Astrocyte of the hippocampus (primary cell): ENCODE measurements around the gene PARD6B.
A peak's percentile ranks its signal among the peaks of the same experiment; 100 is the strongest.

Experiments
- DNase-seq: peaks from one replicate; pipeline ENCODE4 v3.0.0; 2011; ENCODE audit warnings: low read depth, low spot score

Gene PARD6B

DNA sequence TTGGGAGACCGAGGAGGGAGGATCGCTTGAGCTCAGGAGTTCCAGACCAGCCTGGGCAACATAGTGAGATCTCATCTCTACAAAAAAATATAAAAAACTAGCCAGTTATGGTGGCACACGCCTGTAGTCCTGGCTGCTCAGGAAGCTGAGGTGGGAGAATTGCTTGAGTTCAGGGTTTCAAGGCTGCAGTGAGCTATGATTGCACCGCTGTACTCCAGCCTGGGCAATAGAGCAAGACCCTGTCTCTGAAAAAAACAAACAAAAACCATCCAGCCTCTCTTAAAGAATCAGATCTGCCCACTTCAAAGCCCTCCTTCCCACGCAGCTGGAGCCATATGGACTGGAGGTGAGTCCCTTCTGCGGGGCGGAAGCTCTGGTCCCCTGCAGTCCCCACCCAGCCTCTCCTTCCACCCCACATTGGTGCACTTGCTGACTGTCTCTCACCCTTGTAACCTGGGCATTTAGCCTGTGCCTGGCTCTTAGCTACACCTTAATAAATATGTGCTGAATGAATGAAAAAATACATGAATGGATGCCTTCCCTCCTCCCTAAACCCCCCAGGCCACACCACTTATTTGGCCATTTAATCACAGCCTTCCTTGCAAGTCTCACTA, 7.2 kb upstream of the PARD6B start:
- no peak for DNase-seq

DNA sequence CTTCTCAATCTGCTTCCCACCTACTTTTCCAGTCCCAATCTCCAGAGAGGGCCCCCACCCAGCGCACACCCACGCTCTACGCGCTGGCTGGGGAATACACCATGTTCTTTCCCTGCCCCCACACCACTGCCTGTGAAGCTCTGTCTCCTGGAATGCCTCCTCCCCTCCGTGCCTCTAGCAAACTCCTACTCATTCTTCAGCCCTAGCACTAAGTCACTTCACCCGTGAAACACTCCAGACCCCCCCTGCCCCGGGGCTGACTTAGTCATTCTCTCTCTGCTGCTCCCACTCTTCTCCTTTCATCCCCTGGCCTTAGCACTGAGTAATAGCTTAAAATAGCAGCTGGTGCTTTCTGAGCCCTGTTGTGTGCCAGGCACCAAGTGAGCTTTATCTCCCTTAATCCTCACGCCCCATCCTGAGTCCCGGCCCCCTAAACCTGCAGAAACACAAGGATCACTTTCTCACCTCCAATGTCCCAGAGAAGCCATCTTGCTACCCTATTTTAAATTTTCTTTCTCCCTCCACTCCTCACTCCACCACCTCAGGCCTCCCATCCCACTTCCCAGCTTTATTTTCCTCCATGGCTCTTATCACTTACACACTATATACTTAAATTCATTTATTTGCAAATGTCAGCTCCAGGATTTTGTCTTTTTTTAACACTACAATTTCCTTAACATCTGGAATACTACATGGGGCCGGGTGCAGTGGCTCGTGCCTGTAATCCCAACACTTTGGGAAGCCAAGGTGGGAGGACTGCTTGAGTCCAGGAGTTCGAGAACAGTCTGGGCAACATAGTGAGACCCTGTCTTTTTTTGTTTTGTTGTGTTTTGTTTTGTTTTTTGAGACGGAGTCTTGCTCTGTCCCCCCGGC, 6.3 kb upstream of the PARD6B start:
- peak; percentile 91 for DNase-seq

DNA sequence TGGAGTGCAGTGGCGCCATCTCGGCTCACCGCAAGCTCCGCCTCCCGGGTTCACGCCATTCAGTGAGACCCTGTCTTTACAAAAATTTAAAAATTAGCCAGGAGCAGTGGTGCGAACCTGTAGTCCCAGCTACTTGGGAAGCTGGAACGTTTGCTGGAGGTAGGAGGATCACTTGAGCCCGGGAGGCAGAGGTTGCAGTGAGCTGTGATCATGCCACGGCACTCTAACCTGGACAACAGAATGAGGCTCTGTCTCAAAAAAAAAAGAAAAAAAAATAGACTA, 5.7 kb upstream of the PARD6B start:
- no peak for DNase-seq

DNA sequence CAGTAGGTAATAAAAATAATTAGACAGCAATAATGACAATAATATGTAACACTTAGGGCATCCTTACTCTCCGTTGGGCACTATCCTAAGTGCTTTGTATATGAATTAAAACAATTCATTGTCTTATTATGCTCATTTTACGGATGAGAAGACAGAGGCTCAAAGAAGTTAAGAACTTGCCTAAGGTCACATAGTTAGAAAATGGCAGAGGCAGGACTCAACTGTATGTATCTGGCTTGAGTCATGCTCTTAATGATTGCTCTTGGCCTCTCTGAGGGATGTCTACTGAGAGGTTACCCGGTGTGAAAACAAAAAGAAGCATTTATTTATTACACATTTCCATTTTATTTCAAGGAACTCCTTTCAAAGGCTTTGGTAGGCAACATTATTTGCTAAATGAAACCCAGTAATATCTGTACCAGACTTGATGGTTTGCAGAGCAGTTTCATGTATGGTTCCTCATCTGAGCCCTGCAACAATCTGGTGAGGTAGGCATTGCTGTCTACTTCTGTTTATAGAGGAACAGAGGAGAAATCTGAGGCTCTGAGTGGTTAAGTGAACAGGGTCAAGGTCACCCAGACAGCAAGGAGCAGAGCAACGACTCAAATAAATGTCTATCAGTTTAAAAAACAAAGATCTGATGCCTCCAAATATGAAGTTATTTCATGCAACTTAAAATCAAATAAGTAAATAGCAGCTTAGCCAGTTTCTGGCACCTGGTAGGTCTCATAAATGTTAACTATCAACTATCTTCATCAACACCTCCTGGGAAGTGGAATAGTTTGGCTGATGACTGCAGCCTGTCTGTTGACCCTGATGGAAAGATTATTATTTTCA, 4.2 kb upstream of the PARD6B start:
- DNase-seq, result no peak

DNA sequence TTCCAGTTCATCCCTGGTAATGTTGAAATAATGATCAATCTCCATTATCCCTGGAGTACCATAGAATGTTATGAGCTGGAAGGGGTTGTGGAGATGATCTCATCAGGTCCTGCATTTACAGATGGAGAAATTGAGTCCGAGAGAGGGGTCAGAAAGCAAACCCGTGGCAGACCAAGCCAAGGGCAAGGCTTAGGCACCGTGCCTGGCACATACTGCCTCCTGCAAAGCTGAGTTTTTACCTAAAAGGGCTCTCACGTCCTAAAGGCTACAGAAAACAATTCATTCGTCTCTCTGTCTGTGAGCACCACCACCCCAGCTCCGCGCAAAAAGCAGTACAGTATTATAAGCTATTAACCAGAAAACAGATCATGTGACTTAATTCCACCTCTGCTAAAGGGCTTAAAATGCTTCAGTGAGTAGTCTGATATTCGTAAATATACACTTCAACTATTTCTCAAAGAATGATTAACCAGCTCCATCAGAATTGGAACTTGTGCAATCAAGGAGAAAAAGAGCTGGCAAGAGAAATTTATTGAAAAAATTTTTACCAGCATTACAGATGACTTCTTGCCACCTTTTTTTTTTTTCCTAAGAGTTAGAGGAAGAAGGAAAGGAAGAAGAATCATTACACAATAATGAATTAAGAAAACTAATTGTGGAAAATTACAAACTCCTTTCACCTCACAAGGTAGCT, 3.4 kb upstream of the PARD6B start:
- DNase-seq, result no peak

DNA sequence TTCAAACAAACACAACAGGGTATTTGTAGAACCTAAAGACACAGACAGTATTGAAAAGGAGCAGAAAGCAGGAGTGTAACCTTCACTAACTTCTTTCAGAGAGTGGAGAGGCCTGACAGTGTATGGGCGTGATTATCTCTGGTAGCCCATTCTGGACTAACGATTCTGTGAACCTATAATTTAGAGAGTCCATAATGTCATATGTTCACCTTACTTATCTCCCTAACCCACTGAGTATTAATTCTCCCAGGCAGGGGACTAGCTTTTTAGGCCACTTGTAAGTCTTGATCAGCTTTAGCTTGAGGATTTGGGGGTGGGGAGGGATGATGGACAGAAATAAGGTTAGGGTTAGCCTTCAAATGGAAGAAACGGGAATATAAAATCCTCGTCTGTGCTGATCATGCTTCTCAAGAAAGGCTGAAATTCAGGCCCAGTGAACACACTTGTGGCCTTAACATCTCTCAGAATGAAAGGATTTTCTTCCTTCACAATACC, 2.8 kb upstream of the PARD6B start:
- no peak for DNase-seq

DNA sequence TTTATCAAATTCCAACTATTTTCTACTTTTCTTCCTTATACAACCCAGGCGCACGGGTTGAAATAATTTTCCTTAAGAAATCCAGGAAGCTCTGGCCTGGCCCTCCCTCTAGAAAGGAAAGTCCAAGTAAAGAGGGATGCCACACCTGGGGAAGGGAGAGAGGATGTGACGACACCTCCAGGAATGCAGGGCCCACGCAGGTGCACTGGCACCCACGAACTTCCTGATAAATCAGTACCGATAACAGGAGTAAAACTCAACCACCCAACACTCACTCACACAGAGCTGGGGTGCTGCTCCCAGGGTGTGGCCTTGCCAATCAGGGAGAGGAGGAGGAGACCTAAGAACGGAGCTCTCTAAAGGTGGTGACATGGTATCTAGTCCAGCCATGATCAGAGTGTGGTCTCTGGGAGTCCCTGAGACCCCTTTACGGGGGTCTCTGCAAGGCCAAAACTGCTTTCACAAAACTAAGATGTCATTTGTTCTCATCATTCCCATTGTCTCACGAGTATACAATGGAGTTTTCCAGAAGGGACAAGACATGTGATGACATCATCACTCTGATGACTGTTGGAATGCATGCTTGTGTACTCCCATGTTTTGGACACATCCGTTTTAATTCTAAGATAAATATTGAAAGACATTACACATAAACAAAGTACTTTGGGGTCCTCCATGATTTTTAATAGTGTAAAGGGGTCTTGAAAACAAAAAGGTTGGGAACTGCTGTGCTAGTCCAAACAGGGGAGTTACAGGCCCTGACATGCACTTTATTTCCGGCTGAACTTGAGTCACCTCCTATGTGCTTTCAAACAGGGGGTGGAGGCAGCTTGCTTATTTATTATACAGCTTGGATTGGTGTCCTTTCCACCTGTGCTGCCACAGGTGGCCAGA, 2.2 kb upstream of the PARD6B start:
- DNase-seq, result no peak

DNA sequence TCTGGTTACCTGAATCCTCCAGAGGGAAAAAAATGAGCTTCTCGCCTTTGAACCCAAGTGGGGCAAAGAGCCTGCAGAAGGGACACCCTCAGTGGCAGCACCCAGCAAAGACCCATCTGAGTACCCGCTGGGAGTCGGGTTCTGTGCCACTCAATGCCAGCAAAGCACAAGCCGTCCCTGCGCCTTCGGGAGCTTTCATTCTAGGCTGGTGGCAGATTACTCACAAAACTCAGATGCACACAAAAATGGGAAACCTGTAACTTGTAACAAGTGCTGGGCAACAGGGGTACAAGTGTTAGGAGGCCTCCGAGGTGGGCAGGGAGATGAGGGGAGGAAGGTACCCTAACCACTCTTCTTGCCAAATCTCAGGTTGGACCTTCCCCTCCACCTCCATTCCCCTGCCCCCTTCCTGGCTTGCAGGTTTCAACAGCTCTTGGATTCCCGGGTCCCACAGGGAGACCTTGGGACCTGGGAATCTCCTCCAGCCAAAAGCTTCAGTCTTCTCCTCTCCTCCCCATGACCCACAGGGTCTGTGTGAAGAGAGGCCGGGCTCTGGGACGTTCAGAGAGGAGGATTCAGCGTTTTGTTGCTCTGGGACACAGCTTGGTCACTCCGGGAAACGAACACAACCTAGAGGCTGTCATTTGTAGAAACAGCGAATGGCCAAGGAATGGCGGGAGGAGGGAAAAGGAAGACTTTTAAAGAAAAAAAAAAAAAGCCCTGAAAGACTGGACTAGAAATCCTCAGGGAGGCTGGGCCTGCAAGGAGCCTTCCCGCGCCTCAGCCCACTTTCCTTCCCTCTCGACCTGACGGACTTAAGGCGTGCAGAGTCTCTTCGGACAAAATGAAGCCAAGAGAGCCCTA, 1.2 kb upstream of the PARD6B start:
- DNase-seq, result no peak

DNA sequence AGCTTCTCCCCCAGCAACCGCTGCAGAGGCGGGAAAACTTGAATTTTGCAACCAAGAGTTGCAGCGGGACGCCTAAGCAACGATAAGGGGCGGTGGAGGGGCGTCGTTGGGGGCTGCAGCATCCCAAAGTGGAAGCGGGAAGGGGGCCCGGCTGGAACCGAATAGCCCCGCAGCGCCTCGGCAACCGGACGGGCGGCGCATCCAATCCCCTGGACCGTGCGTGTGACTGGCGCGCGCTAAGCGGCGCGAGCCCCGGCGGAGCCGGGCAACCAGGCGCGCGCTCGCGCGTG, 670 bp upstream of the PARD6B start:
- no peak for DNase-seq

DNA sequence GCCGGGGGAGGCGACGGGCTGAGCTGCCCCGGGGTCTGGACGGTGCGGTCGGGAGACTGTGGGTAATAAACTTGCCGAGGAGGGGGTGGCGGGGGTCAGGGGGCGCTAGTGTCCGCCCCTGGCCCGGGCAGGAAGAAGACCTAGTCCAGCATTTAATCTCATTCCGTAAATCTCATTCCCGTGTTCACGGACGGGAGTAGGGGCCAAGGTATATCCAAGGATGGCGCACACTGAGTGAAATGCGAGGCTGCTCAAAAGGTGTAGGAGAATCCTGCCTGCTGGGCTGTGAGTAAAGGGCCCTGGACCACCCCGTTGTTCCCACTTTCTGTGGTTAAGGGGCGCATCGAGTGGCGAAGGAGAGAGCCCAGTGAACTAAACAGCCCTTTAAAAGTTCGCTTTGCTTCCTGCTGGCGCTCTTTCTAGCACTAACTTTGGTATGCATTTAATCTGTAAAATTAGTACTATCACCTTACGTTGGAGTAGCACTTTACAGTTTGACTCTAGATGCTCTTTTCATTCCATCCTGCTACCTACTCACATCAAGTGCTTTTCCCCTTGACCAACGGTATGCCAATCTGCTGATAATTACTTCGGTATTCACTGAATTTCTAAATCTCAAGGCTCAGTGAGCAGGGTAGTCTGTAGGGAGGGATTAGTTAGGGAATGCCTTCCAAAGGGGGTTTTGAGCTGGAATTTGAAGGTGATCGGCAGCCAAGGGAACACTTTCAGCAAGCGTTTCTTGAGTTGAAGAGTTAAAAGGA, 730 bp downstream of the PARD6B start:
- peak; percentile 51 for DNase-seq

DNA sequence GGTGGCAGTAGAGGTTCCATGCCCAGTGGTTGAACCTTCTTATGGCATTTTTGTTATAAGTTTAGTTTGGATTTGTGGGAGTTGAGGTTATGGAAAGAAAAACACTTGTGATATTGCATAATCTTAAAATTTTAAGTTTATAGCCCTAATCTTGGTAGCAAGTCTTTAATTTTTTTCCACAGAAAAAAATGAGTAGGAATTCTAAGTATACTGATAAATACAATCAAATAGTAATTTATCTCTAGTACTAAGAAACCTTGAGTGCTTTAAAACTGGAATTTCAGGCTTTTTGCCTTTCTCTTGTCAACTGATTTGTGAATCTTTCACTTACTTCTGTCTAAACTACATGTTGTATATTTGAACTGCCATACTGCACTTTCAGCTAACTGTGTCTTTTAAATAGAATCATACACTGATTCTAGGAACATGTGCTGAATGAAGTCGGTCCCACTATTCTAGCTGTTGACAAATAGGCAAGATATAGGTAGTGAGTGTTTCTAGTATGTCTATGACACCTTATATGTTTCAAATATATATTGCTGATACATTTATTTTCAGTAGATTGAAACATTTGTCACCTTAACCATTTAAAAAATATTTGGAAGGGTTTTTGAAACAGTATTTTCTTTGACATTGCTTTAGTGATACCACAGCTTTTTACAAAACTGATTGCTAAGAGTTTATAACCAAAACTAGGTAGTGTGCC, 2.4 kb downstream of the PARD6B start:
- no peak for DNase-seq

DNA sequence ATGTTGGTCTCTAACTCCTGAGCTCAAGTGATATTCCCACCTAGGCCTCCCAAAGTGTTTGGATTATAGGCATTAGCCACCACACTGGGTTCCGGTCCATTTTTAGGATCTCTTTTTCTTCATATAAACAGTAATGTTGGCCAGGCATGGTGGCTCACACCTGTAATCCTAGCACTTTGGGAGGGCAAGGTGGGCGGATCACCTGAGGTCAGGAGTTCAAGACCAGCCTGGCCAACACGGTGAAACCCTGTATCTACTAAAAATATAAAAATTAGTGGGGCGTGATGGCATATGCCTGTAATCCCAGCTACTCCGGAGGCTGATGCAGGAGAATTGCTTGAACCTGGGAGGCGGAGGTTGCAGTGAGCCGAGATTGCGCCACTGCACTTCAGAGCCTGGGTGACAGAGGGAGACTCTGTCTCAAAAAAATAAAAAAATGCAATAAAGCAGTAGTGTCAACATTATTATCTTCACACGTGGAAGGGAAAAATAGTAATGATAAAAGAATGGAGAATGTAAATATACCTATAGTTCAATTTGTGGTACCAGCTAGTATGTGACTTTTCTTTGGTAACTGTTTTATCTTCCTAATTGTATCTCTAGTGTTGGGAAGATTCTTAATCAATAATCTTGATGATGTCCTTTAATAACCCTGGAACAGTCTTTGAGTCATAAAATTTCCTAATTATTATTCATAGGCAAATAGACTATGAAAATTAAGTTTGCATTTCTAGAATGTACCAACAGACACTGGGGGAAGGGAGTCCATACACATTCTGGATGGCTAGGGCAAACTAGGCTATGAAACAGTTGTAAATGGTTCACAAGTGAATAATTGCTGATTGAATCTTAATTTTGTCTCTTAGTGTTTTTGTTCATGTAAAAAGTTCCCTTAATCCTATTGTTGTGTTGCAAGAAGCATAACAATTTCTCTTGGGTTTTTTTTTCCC, 3.6 kb downstream of the PARD6B start:
- DNase-seq, result no peak

DNA sequence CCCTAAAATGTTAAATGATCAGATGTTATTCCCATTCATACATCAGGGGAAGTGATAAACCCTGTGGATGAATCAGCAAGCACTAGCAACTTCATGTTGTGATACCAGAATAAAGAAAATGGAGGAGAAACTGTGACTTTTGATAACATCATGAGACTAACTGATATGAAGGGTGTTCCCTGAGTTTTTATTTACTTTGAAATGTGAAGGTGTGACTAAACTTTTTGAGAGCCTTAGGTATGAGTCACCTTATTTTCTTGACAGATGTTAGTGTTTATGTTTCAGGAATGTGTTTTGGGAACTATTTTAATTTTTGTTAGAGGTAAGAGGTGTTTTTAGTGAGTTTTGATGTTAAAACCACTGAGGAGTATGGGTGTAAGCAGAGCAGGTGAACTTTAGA, 4.4 kb downstream of the PARD6B start:
- DNase-seq, result no peak

DNA sequence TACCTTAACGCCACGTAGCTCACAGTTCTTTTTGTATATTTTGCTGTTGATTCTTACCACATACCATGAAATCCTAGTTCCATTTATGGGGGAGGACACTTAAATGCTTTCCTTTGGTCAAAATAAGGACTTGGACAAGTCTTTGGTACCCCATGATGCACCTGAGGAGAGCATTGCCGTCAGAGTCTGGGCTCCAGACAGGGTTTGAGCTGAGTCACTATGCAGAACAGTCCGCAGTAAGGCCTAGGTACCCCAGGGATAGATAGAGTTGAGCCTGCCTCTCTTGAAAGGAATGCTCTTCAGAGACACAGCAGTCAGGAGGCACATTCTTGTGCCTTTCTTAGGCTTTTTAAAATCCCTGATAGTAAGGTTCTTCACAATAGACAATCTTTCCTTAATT, 6.0 kb downstream of the PARD6B start:
- peak; percentile 59 for DNase-seq

DNA sequence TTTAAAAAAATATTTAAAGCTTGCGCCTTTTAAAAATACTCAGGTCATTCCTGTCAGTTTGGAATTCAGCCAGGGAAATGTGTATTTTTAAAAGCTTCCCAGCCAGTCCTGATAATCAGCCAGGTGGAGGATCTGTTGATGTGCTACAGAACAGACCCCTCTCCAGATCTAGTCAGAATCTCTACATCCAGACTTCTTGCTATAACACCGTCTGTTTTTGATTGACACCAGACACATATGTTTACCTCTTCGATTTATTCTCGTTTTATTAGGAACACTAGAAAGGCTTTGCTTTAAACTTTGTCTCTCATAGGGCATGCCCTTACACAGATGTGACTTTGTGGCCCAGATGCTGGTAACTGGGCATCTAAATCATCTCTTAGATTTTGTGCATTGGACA, 11.7 kb downstream of the PARD6B start:
- DNase-seq, result no peak

DNA sequence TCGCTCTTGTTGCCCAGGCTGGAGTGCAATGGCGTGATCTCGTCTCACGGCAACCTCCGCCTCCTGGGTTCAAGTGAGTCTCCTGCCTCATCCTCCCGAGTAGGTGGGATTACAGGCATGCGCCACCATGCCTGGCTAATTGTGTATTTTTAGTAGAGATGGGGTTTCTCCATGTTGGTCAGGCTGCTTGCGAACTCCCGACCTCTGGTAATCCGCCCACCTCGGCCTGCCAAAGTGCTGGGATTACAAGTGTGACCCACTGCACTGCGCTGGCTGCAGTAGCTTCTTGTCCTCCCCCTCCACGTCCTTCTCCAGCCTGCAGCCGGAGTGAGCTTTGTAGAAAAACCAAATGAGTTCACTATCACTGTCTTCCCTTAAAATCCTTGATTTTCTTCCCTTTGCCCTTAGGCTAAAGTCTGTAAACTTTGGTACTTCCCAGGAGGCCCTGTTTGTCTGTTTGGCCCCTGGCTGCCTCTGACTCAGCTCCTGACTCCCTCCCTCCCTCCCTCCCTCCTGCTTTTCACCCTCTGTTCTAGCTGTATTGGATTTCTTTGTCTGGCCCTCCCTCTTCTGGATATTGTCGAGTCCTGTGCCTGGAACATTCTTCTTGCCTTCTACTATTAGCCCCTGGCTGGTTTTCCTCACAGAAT, 12.9 kb downstream of the PARD6B start:
- peak; percentile 94 for DNase-seq

DNA sequence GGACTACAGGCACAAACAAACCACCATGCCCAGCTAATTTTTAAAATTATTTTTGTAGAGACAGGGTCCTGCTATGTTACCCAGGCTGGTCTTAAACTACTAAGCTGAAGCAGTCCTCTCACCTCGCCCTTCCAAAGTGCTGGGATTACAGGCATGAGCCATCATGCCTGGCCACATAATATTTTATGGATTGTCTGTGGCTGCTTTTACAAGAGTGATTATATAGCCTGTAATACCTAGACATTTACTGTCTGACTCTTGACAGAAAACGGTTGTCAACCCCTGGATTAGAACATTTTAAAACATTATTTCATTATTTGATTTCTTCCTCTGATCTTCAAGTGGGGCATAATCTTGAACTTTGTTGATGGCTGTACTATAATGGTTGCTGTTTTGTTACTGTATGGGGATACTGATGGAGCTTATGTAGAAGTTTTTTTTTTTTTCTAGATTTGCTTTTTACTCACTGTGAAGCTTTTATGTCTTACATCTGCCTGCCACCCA, 14.3 kb downstream of the PARD6B start:
- no peak for DNase-seq
